ENCODE data around the gene AK8. TPM values are rescaled to one million over a fixed set of nuclear protein-coding genes. Genes with fewer than 3 reads are reported as not detected.

The AK8 gene
- total RNA-seq, 2 experiments from 2014 or later: 0.39 TPM; not detected in 1

GRCh38 chr9:132887181-132888120, 9.4 kb upstream of the AK8 start:
- no peaks in the 10 kb centered on the region for H3K9me3 Mint-ChIP-seq (ENCODE audit: insufficient read depth)
- H3K36me3 Mint-ChIP-seq (ENCODE audit: low read depth): peaks cover 2% of the 10 kb centered on the region
- no peak overlapping the region for H3K4me3 Mint-ChIP-seq
- DNase-seq: no peak
- ATAC-seq: no peak
- H3K4me1 Mint-ChIP-seq (ENCODE audit: low read depth): peaks cover 29% of the 10 kb centered on the region
- ChIA-PET CTCF (interaction anchor here (1.1 kb wide), 1 partner anchor 14 kb away, joined by 6 read pairs; no protein-coding TSS in a partner anchor), POLR2A (no interaction called here)
- H3K27ac Mint-ChIP-seq: no peak overlapping the region
- H3K27me3 Mint-ChIP-seq (ENCODE audit: low read depth): no peaks in the 10 kb centered on the region

DNA sequence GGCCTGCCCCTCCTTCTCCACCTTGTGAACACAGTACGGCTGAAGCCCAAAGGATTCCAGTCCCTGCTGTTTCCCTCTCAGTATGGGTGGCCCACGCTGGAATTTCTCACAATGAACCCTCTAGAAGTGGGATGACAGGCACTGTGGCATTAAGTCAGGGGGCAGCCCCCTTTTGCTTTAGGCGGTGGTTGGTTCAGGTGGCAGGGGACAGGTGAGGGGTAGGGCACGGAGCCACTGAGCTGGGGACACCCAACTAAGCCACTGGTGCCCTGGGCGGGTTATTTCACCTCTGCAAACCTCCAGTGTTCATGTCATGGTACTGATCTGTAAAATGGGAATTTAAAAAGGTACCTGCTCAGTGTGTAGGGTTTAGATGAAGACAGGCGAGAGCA, 8.2 kb upstream of the AK8 start:
- H3K27ac Mint-ChIP-seq: no peak overlapping the region
- ChIA-PET CTCF (no interaction called here), POLR2A (interaction anchor here (0.5 to 1.3 kb wide), 2 partner anchors 59 to 1209 kb away, joined by 3 read pairs; partner anchors contain the start of gene TSC1)
- DNase-seq (no peak), ATAC-seq (no peak)
- no peaks in the 10 kb centered on the region for H3K9me3 Mint-ChIP-seq (ENCODE audit: insufficient read depth)
- H3K4me3 Mint-ChIP-seq: no peak overlapping the region
- H3K27me3 Mint-ChIP-seq (ENCODE audit: low read depth): no peaks in the 10 kb centered on the region
- H3K36me3 Mint-ChIP-seq (ENCODE audit: low read depth): peaks cover 2% of the 10 kb centered on the region
- peaks cover 39% of the 10 kb centered on the region for H3K4me1 Mint-ChIP-seq (ENCODE audit: low read depth)

GRCh38 chr9:132885720-132886333, 7.7 kb upstream of the AK8 start:
- ATAC-seq: peak; percentile 41
- no peak overlapping the region for H3K4me3 Mint-ChIP-seq
- H3K27me3 Mint-ChIP-seq (ENCODE audit: low read depth): no peaks in the 10 kb centered on the region
- DNase-seq: no peak
- H3K27ac Mint-ChIP-seq: no peak overlapping the region
- H3K36me3 Mint-ChIP-seq (ENCODE audit: low read depth): peaks cover 2% of the 10 kb centered on the region
- POLR2A ChIA-PET: interaction anchor here (0.5 to 1.3 kb wide), 2 partner anchors 59 to 1208 kb away, joined by 3 read pairs; partner anchors contain the start of gene TSC1
- peaks cover 39% of the 10 kb centered on the region for H3K4me1 Mint-ChIP-seq (ENCODE audit: low read depth)
- CTCF ChIA-PET: interaction anchor here (0.7 kb wide), 1 partner anchor 16 kb away, joined by 3 read pairs; no protein-coding TSS in a partner anchor
- no peaks in the 10 kb centered on the region for H3K9me3 Mint-ChIP-seq (ENCODE audit: insufficient read depth)

DNA sequence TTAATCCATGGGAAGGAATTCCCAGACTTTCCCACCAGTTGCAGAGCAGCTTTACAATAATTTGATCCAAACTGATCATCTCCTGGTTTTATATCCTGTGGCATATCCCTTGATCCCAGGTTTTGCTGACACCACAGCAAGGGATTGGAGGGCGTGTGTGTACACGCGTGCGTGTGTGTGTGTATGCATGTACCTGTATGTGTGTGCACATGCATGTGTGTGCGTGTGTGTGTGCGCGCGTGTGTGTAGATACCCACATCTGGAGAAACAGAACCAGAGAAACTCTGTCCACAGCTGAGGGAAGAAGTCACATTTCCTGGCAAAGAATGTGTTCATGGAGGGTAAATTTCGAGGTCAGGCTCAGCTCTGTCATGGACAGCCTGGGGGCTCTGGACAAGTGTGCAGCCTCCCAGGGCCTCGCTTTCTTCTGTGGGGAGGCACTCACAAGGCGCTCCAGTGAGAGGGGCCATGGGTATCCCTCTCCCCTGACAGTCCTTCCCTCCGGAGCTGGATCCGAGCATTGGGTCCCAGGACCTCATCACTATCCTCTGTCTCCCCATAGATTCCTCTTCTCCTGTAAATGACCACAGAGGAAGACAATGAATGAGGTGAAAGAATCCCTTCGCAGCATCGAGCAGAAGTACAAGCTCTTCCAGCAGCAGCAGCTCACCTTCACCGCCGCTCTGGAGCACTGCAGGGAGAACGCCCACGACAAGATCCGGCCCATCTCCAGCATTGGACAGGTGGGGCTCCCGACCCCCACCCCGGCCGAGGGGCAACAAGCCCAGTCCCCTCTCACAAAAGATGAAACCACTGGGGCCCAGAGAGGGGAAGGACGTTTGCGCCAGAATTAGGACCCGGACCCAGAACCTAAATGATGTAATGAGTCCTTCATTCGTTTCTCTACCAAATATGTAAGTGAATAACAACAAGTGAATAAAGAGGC, 5.5 kb upstream of the AK8 start:
- DNase-seq: no peak
- no peaks in the 10 kb centered on the region for H3K9me3 Mint-ChIP-seq (ENCODE audit: insufficient read depth)
- H3K4me3 Mint-ChIP-seq: no peak overlapping the region
- no peak overlapping the region for H3K27ac Mint-ChIP-seq
- no peaks in the 10 kb centered on the region for H3K27me3 Mint-ChIP-seq (ENCODE audit: low read depth)
- H3K4me1 Mint-ChIP-seq (ENCODE audit: low read depth): peaks cover 51% of the 10 kb centered on the region
- POLR2A ChIA-PET: interaction anchor here (0.6 kb wide), 1 partner anchor 31 kb away, joined by 3 read pairs; no protein-coding TSS in a partner anchor
- CTCF ChIA-PET: interaction anchor here (1.6 kb wide), 1 partner anchor 18 kb away, joined by 7 read pairs; no protein-coding TSS in a partner anchor
- H3K36me3 Mint-ChIP-seq (ENCODE audit: low read depth): peaks cover 6% of the 10 kb centered on the region
- no peak for ATAC-seq

- Mint-ChIP-seq H3K27me3 (ENCODE audit: low read depth) (no peaks in the 10 kb centered on the region), H3K9me3 (ENCODE audit: insufficient read depth) (no peaks in the 10 kb centered on the region), H3K36me3 (ENCODE audit: low read depth) (peaks cover 6% of the 10 kb centered on the region), H3K4me3 (no peak overlapping the region), H3K4me1 (ENCODE audit: low read depth) (peaks cover 43% of the 10 kb centered on the region), H3K27ac (peak overlapping the region; percentile 49)
- ATAC-seq (no peak), DNase-seq (no peak)
- POLR2A ChIA-PET: no interaction called here
- CTCF ChIA-PET: interaction anchor here (0.7 to 1.6 kb wide), 2 partner anchors 19 to 34 kb away, joined by 3 to 7 read pairs; no protein-coding TSS in a partner anchor
These were observed 4.5 kb upstream of the AK8 start for GRCh38 chr9:132882616-132883015.

DNA sequence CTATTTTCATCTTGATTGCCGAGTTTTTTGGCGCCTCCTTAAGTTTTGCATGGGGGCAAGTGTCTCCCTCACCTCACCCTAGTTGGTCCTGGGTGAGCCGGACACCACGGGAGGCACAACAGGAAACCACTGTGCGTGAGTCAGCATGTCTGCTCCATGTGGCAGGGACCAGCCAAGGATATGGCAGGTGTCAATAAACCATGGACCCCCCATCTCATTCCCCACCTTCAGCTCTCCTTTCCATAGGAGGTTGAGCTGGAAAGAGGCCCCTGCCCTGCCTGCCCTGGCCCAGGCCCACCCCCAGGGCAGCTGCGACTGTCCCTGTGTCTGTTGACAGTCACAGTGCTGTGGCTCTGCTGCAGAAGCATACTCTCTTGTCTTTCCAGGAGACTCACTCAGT, 3.7 kb upstream of the AK8 start:
- Mint-ChIP-seq H3K27me3 (ENCODE audit: low read depth) (no peaks in the 10 kb centered on the region), H3K36me3 (ENCODE audit: low read depth) (peaks cover 4% of the 10 kb centered on the region), H3K27ac (peak overlapping the region; percentile 57), H3K4me3 (no peak overlapping the region), H3K9me3 (ENCODE audit: insufficient read depth) (no peaks in the 10 kb centered on the region), H3K4me1 (ENCODE audit: low read depth) (peaks cover 44% of the 10 kb centered on the region)
- ATAC-seq (no peak), DNase-seq (no peak)
- ChIA-PET POLR2A (no interaction called here), CTCF (no interaction called here)

DNA sequence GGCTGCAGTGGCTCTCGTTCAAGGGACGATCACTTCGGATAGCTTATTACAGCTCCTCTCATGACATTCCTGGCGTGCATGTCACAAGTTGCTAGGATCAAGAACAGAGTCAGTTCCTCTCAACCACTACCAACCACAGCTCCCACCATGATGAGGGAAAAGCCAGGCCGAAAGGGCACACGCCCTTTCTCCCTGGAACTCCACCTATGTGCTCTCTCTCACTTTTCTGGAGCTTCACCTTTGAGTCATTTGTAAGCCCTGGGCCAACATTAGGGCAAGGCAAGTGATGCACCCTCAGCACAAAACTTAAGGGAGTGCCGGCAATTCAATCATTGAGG, 2.2 kb upstream of the AK8 start:
- no peak for ATAC-seq
- ChIA-PET POLR2A (interaction anchor here (0.8 to 2.5 kb wide), 5 partner anchors 8 to 29 kb away, joined by 3 to 15 read pairs (median 6); no protein-coding TSS in a partner anchor), CTCF (interaction anchor here (1.2 to 2.3 kb wide), 3 partner anchors 17 to 31 kb away, joined by 4 to 18 read pairs (median 17); no protein-coding TSS in a partner anchor)
- no peak for DNase-seq
- H3K4me3 Mint-ChIP-seq: peak overlapping the region; percentile 80
- peak overlapping the region; percentile 87 for H3K27ac Mint-ChIP-seq
- H3K27me3 Mint-ChIP-seq (ENCODE audit: low read depth): peaks cover 5% of the 10 kb centered on the region
- peaks cover 40% of the 10 kb centered on the region for H3K4me1 Mint-ChIP-seq (ENCODE audit: low read depth)
- H3K36me3 Mint-ChIP-seq (ENCODE audit: low read depth): peaks cover 4% of the 10 kb centered on the region
- H3K9me3 Mint-ChIP-seq (ENCODE audit: insufficient read depth): no peaks in the 10 kb centered on the region

GRCh38 chr9:132879457-132880323, 1.6 kb upstream of the AK8 start:
- Mint-ChIP-seq H3K4me1 (ENCODE audit: low read depth) (peaks cover 40% of the 10 kb centered on the region), H3K4me3 (peak overlapping the region; percentile 80), H3K27ac (peak overlapping the region; percentile 87)

GRCh38 chr9:132878695-132879456, 792 bp upstream of the AK8 start, which contains the start of gene SPACA9:
SPACA9 (plus strand) TSS chr9:132878898; CDS start chr9:132883948, 5,050 bp downstream.
- POLR2A ChIA-PET: interaction anchor here (0.9 to 2.5 kb wide), 3 partner anchors 10 to 28 kb away, joined by 4 to 15 read pairs (median 6); no protein-coding TSS in a partner anchor
- DNase-seq (peak; percentile 51), ATAC-seq (peak; percentile 40)

More at GRCh38 chr9:132879457-132880323, 1.6 kb upstream of the AK8 start:
- Mint-ChIP-seq H3K9me3 (ENCODE audit: insufficient read depth) (no peaks in the 10 kb centered on the region), H3K36me3 (ENCODE audit: low read depth) (peaks cover 4% of the 10 kb centered on the region), H3K27me3 (ENCODE audit: low read depth) (peaks cover 5% of the 10 kb centered on the region)
- DNase-seq (peak; percentile 60), ATAC-seq (peak; percentile 50)
- CTCF ChIA-PET: interaction anchor here (1.2 to 2.3 kb wide), 4 partner anchors 15 to 30 kb away, joined by 3 to 18 read pairs (median 10); no protein-coding TSS in a partner anchor
- POLR2A ChIA-PET: interaction anchor here (0.8 to 2.5 kb wide), 6 partner anchors 8 to 29 kb away, joined by 3 to 15 read pairs (median 5); no protein-coding TSS in a partner anchor

More at GRCh38 chr9:132878695-132879456, 792 bp upstream of the AK8 start, which contains the start of gene SPACA9:
- Mint-ChIP-seq H3K36me3 (ENCODE audit: low read depth) (peaks cover 4% of the 10 kb centered on the region), H3K9me3 (ENCODE audit: insufficient read depth) (no peaks in the 10 kb centered on the region), H3K27ac (peak within 1 kb of the TSS; percentile 87), H3K4me3 (peak within 1 kb of the TSS; percentile 80), H3K27me3 (ENCODE audit: low read depth) (peaks cover 5% of the 10 kb centered on the region), H3K4me1 (ENCODE audit: low read depth) (peaks cover 40% of the 10 kb centered on the region)
- CTCF ChIA-PET: interaction anchor here (1.2 to 2.3 kb wide), 4 partner anchors 15 to 29 kb away, joined by 3 to 18 read pairs (median 10); no protein-coding TSS in a partner anchor
